HG03097 (cell line): ENCODE data around the gene FOXN4.
"Not testable (repeated sequence)": the region's sequence is repeated elsewhere in the genome, so short reads cannot be mapped to it uniquely, and the experiment has no call there.

ENCODE experiments used
- ATAC-seq: cut with Tn5 transposase; IDR thresholded peaks from one replicate; pipeline ENCODE4 v1.9.1; 2021; ENCODE audit not compliant: unreplicated experiment, low FRiP score

Gene FOXN4

GRCh38 chr12:109308534-109309380, at the start of gene FOXN4:
Gene FOXN4, minus strand, starts transcription at chr12:109309284. Its CDS starts 963 bp downstream, at chr12:109308321.
- no peak for ATAC-seq

GRCh38 chr12:109358154-109358869, 49.2 kb upstream of the FOXN4 start:
- no peak for ATAC-seq

GRCh38 chr12:109357032-109357431, 47.9 kb upstream of the FOXN4 start:
- no peak for ATAC-seq

DNA sequence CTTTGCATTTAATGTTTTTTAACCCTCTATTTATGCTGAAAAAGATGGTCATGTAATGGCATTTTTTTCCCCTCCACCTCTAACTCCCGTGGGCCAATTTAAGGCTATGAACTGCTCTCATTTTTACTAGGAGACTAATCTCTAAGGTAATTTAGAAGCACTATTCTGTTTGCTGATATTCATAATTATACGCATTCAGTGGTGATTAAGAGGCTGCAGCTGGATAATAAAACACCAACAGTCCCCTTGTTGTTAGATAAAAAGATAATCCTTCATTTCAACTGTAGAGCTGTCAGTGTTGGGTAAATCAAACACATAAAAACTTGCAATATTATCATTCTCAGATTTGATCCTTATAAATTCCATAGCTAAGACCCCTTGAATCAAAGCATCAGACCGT, 47.5 kb upstream of the FOXN4 start:
- ATAC-seq: no peak

DNA sequence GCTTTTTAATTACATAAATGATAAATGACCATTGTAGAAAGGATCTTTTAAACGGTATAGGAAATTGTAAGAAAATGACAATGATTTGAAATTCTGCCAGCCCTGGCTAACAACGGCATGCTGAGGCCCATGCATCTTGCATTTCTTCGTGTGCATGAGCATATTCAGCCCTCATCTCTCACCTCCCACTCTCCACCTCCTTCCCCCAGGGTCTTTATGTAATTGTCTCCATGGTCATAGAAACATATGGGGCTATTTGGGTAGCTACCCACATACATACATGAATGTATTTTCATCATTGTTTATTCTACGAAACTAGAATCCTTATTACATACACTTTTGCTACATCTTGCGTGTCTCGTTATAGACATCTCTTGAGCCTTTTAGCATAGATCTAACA, 43.1 kb upstream of the FOXN4 start:
- no peak for ATAC-seq

GRCh38 chr12:109347589-109347988, 38.5 kb upstream of the FOXN4 start, which contains the start of gene MYO1H:
Gene MYO1H, plus strand, starts transcription at chr12:109347900. Its CDS starts 61 bp downstream, at chr12:109347961.
- no peak for ATAC-seq

DNA sequence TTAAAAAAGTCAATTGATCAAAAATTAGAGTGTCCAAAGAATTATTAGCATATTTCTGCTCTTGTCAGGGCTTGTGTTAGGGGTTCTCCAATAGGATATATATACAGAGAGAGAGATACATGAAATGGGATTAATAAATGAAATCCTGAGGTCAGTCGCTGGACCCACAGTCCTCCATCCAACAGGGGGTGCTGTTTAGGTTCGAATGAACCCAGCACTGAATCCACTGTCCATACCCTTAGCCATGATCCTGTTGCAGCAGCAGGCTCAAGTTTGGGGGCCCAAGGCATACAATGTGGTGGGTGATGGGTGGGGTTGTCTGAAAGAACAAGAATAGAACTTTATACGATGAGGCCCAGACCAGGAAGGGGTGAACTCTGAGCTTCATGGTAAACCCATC, 37.8 kb upstream of the FOXN4 start:
- no peak for ATAC-seq

GRCh38 chr12:109345428-109345827, 36.3 kb upstream of the FOXN4 start:
- no peak for ATAC-seq

DNA sequence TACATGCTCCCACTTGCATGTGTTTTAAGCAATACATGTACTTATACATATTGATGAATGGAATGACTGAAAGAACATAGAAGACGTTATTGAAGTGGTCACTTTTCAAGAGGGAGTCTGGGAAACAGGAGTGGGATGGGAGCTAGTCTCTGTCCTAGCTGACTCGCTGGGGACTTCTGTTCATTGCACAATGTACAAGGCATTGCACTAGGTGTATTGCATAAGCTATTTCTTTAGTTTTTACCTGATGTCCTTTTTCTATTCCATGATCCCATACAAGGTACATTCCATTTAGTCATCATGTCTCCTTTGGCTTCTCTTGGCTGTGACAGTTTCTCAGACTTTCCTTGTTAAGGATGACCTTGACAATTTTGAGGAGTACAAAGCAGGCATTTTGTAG, 34.6 kb upstream of the FOXN4 start:
- ATAC-seq: no peak

GRCh38 chr12:109336593-109336992, 27.5 kb upstream of the FOXN4 start:
- no peak for ATAC-seq

DNA sequence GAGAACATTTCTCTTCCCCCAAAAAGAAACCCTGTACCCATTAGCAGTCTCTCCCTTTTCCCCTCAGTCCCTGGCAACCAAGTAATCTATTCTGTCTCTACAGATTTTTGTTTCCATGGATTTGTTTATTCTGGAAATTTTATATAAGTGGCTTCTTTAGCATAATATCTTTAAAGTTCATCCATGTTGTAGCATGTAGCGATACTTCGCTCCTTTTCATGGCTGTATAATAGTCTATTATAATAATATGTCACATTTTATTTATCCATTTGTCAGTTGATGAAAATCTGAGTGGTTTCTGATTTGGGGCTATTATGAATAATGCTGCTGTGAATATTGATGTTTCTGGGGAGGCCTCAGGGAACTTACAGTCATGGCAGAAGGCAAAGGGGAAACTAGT, 25.8 kb upstream of the FOXN4 start:
- no peak for ATAC-seq

- no peak for ATAC-seq
These were observed 22.3 kb upstream of the FOXN4 start for GRCh38 chr12:109331301-109331952.

- ATAC-seq: no peak
These were observed 21.5 kb upstream of the FOXN4 start for GRCh38 chr12:109330282-109331230.

GRCh38 chr12:109329686-109330085, 20.6 kb upstream of the FOXN4 start:
- no peak for ATAC-seq

- ATAC-seq: no peak
These were observed 19.9 kb upstream of the FOXN4 start for GRCh38 chr12:109329003-109329402.

- ATAC-seq: not testable (repeated sequence)
These were observed 12.2 kb upstream of the FOXN4 start for GRCh38 chr12:109321294-109321693.

GRCh38 chr12:109310247-109311125, 1.4 kb upstream of the FOXN4 start:
- ATAC-seq: no peak

- no peak for ATAC-seq
These were observed 530 bp upstream of the FOXN4 start for GRCh38 chr12:109309381-109310246.
